A549 (cell line): ENCODE measurements around the gene HPCAL1. TPM values are rescaled to one million over a fixed set of nuclear protein-coding genes. Genes with fewer than 3 reads are reported as not detected.

ENCODE experiments used
- ATAC-seq, 2 experiments: fragments of 200-7000 bp in 1 of 2; fragments of >200 bp in 1 of 2; cut with Nextera tagmentation in 1 of 2; cut with Tn5 transposase in 1 of 2; 3 replicates each; pipeline versions ENCODE4 v1.8.0 to v1.9.1; 2018 to 2020; ENCODE audit warnings: mild to moderate bottlenecking in 1 of 2, moderate library complexity in 1 of 2
- CTCF ChIA-PET: fragments of 300-600 bp; sonication (Branson Sonifier 250); formaldehyde crosslinking; extraction: SDS; loops from one replicate; lab custom pipeline; 2021; ENCODE audit warnings: antibody characterized with exemption, inconsistent platforms; lab: Yijun Ruan, JAX
- POLR2A ChIA-PET: fragments of 350-600 bp; formaldehyde crosslinking; extraction: SDS; loops from one replicate; lab custom pipeline; 2021; ENCODE audit warnings: antibody characterized with exemption, inconsistent platforms; lab: Yijun Ruan, JAX
- DNase-seq, 2 experiments: peaks; one replicate each; pipeline versions ENCODE4 v3.0.0 to v3.0.0-alpha.2; 2011 to 2016; ENCODE audit warnings: low read depth in 1 of 2, low spot score in 1 of 2
- FAIRE-seq: peaks from 2 replicates; lab custom pipeline; 2011; peaks lifted over from hg19 to GRCh38; lab: Jason Lieb, UNC
- H3K27ac ChIP-seq, 2 experiments: fragments of >200 bp; sonication (Bioruptor Twin); formaldehyde crosslinking; 3 replicates each; pipeline ENCODE4 v1.5.1; 2016 to 2017
- H3K4me1 ChIP-seq: fragments of >200 bp; sonication (Bioruptor Twin); formaldehyde crosslinking; 3 replicates; pipeline ENCODE4 v1.6.1; 2016
- H3K4me2 ChIP-seq: fragments of >200 bp; sonication (Bioruptor Twin); formaldehyde crosslinking; 3 replicates; pipeline ENCODE4 v1.6.1; 2016
- H3K4me3 ChIP-seq: fragments of >200 bp; sonication (Bioruptor Twin); formaldehyde crosslinking; 3 replicates; pipeline ENCODE4 v1.5.1; 2016
- H3K9me3 ChIP-seq: fragments of >200 bp; sonication (Bioruptor Twin); formaldehyde crosslinking; 3 replicates; pipeline ENCODE4 v1.6.1; 2016
- BHLHE40 ChIP-seq: IDR thresholded peaks from 2 replicates; pipeline ENCODE4 v1.6.1; 2012; ENCODE audit warnings: low read depth, low read length, inconsistent platforms
- CBX2 ChIP-seq: fragments of 200-600 bp; sonication (generic); IDR thresholded peaks from 2 replicates; pipeline ENCODE4 v1.6.1; 2016; ENCODE audit warnings: low read depth, mild to moderate bottlenecking, borderline replicate concordance
- CEBPB ChIP-seq, 2 experiments: fragments of >200 bp in 1 of 2; sonication (Bioruptor Twin) in 1 of 2; formaldehyde crosslinking in 1 of 2; IDR thresholded peaks; 2 replicates each; pipeline ENCODE4 v1.6.1; 2012 to 2016
- EHF ChIP-seq: fragments of 250-450 bp; sonication (Bioruptor Pico); IDR thresholded peaks from 2 replicates; pipeline ENCODE4 v1.5.0; 2020; ENCODE audit warnings: mild to moderate bottlenecking
- EHMT2 ChIP-seq: fragments of 200-600 bp; sonication (generic); IDR thresholded peaks from 2 replicates; pipeline ENCODE4 v1.6.1; 2016; ENCODE audit warnings: antibody characterized with exemption, low read depth, mild to moderate bottlenecking, moderate library complexity
- ELK1 ChIP-seq: fragments of 150-350 bp; IDR thresholded peaks from 2 replicates; pipeline ENCODE4 v1.6.1; 2014; ENCODE audit warnings: low read depth, mild to moderate bottlenecking, low read length
- ESRRA ChIP-seq: fragments of 150-350 bp; IDR thresholded peaks from 2 replicates; pipeline ENCODE4 v1.6.1; 2014; ENCODE audit warnings: mild to moderate bottlenecking, low read length, borderline replicate concordance
- FOSB ChIP-seq: fragments of 250-450 bp; sonication (Bioruptor Pico); IDR thresholded peaks from 2 replicates; pipeline ENCODE4 v1.5.0; 2020; ENCODE audit warnings: mild to moderate bottlenecking, moderate library complexity
- GATA3 ChIP-seq: IDR thresholded peaks from 2 replicates; pipeline ENCODE4 v1.6.1; 2012; ENCODE audit warnings: borderline replicate concordance
- HDAC2 ChIP-seq: fragments of 200-600 bp; sonication (generic); IDR thresholded peaks from 2 replicates; pipeline ENCODE4 v1.6.1; 2016
- HOXB13 ChIP-seq: fragments of 250-450 bp; sonication (Bioruptor Pico); IDR thresholded peaks from 2 replicates; pipeline ENCODE4 v1.5.0; 2020; ENCODE audit warnings: low read depth, mild to moderate bottlenecking, moderate library complexity
- JUNB ChIP-seq: fragments of >200 bp; sonication (Bioruptor Twin); formaldehyde crosslinking; IDR thresholded peaks from 2 replicates; pipeline ENCODE4 v1.6.1; 2016
- KDM5A ChIP-seq: fragments of 200-600 bp; sonication (generic); IDR thresholded peaks from 2 replicates; pipeline ENCODE4 v1.6.1; 2016; ENCODE audit warnings: antibody characterized with exemption, mild to moderate bottlenecking
- MAX ChIP-seq: IDR thresholded peaks from 2 replicates; pipeline ENCODE4 v1.6.1; 2012
- NFE2L2 ChIP-seq: fragments of 150-350 bp; conservative IDR thresholded peaks from 2 replicates; pipeline ENCODE4 v1.6.1; 2014; ENCODE audit warnings: low read length
- NPAS2 ChIP-seq: fragments of 250-450 bp; sonication (Bioruptor Pico); IDR thresholded peaks from 2 replicates; pipeline ENCODE4 v1.8.0; 2022; ENCODE audit warnings: mild to moderate bottlenecking, moderate library complexity, borderline replicate concordance
- NR3C1 ChIP-seq: fragments of >200 bp; sonication (Bioruptor Twin); formaldehyde crosslinking; IDR thresholded peaks from 3 replicates; pipeline ENCODE4 v1.6.1; 2017
- PHF8 ChIP-seq: fragments of 200-600 bp; sonication (generic); IDR thresholded peaks from 2 replicates; pipeline ENCODE4 v1.6.1; 2016; ENCODE audit warnings: low read depth, mild to moderate bottlenecking, antibody characterized with exemption, moderate library complexity, borderline replicate concordance
- SMC3 ChIP-seq: fragments of >200 bp; sonication (Bioruptor Twin); formaldehyde crosslinking; IDR thresholded peaks from 3 replicates; pipeline ENCODE4 v1.6.1; 2018; ENCODE audit warnings: inconsistent platforms
- TP53 ChIP-seq: fragments of 250-450 bp; sonication (Bioruptor Pico); IDR thresholded peaks from 2 replicates; pipeline ENCODE4 v1.5.0; 2021; ENCODE audit warnings: mild to moderate bottlenecking, moderate library complexity
- ZFP36 ChIP-seq: fragments of 450-650 bp; IDR thresholded peaks from 2 replicates; pipeline ENCODE4 v1.6.1; 2014; ENCODE audit warnings: borderline replicate concordance; ENCODE audit not compliant: partially characterized antibody
- WGBS: methylation state at CpG from one replicate; pipeline ENCODE4 v1.1.6; 2017; ENCODE audit errors: missing lambda C conversion rate; 5-methylcytosine and 5-hydroxymethylcytosine counted together
- polyA plus RNA-seq, 4 experiments: library from polyadenylated mRNA; depleted of rRNA in 3 of 4; stranded (reverse); fragments of >200 nt; fragmentation: RNase III in 1 of 4; extraction: RNeasy Plus Mini Kit Qiagen cat#74134 plus additional on column Dnase treatment in 1 of 4; gene quantifications; 2 replicates in 3 of 4; 3 replicates in 1 of 4; pipeline ENCODE4 v1.2.3, GENCODE V29; 2011 to 2017
- TF ChIP-seq, protein P1 (sequence below): IDR thresholded peaks from 2 replicates; pipeline ENCODE4 v1.6.1; 2012
- TF ChIP-seq, protein P2 (sequence below): fragments of 250-450 bp; sonication (Bioruptor Pico); IDR thresholded peaks from 2 replicates; pipeline ENCODE4 v1.5.0; 2020; ENCODE audit warnings: low read depth, mild to moderate bottlenecking, moderate library complexity
- TF ChIP-seq, protein P3 (sequence below): fragments of 450-650 bp; IDR thresholded peaks from 2 replicates; pipeline ENCODE4 v1.6.1; 2014; ENCODE audit warnings: antibody characterized with exemption
- TF ChIP-seq, protein P4 (sequence below): fragments of >200 bp; sonication (Bioruptor Twin); formaldehyde crosslinking; IDR thresholded peaks from 3 replicates; pipeline ENCODE4 v1.6.1; 2016

Gene HPCAL1
- polyA plus RNA-seq, 2 of the 4 experiments (the other 2 are of a cell fraction), result 44.4 to 66.4 TPM

GRCh38 chr2:10373931-10374330 lies 71.2 kb downstream of the HPCAL1 start:
- Histone ChIP-seq H3K4me1 (no peaks in the 10 kb centered on the region; the same call in 2 of the 3 replicates), H3K9me3 (no peaks in the 10 kb centered on the region), H3K27ac (no peak overlapping the region)
- WGBS, result 98% methylated on average over 10 of the region's 10 CpGs
- no peak for DNase-seq
- TF ChIP-seq CEBPB (IDR thresholded peaks at IDR 0.05) (no peak), TP53 (no peak), GATA3 (no peak), HOXB13 (CRISPR knock-in tag) (no peak), HDAC2 (no peak), NFE2L2 (no peak), KDM5A (no peak), ZFP36 (no peak)
- TF ChIP-seq, protein P1, sequence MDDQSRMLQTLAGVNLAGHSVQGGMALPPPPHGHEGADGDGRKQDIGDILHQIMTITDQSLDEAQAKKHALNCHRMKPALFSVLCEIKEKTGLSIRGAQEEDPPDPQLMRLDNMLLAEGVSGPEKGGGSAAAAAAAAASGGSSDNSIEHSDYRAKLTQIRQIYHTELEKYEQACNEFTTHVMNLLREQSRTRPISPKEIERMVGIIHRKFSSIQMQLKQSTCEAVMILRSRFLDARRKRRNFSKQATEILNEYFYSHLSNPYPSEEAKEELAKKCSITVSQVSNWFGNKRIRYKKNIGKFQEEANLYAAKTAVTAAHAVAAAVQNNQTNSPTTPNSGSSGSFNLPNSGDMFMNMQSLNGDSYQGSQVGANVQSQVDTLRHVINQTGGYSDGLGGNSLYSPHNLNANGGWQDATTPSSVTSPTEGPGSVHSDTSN, result no peak
- TF ChIP-seq, protein P2, sequence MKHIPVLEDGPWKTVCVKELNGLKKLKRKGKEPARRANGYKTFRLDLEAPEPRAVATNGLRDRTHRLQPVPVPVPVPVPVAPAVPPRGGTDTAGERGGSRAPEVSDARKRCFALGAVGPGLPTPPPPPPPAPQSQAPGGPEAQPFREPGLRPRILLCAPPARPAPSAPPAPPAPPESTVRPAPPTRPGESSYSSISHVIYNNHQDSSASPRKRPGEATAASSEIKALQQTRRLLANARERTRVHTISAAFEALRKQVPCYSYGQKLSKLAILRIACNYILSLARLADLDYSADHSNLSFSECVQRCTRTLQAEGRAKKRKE, result no peak
- TF ChIP-seq, all 56 proteins: peak for 0
- ATAC-seq (no peak), FAIRE-seq (no peak)
- Histone ChIP-seq H3K4me3 (no peak overlapping the region), H3K4me2 (no peak overlapping the region)
- ChIA-PET CTCF (interaction anchor here (1.6 to 3.2 kb wide), 4 partner anchors 11 to 219 kb away, joined by 4 to 17 read pairs (median 6); no protein-coding TSS in a partner anchor), POLR2A (interaction anchor here (0.7 kb wide), 1 partner anchor 11 kb away, joined by 4 read pairs; no protein-coding TSS in a partner anchor)

DNA sequence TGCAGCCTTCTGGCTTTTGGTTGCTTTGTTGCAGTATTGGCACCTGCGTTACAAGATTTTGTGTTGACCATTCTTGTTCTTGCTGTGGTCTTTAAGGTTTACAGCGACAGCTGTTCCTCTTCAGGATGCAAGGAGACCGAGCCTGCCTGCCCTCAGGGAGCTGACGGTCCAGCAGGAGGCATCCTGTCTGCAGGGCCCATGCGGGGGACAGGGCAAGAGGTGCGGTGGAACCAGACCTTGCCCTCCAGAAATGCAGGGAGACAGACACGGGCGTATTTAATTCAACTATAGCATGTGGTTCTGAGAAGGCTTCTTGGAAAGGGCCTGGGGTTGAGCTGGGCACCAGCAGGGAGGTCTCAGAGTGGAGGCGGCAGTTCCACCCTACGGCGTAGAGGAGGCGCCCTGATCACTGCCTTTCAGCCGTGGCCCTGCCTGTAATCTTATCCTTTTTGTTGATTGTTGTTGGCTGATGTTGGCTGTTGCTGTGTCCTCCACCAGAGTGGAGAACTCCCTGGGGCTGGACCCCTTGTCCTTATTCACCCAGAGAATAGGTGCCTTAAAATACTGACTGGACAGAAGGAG lies 71.7 kb downstream of the HPCAL1 start:
- DNase-seq, result no peak
- 91% methylated on average over 13 of the region's 13 CpGs for WGBS
- POLR2A ChIA-PET, result interaction anchor here (0.7 kb wide), 1 partner anchor 10 kb away, joined by 4 read pairs; no protein-coding TSS in a partner anchor
- no peak overlapping the region for H3K4me3 ChIP-seq
- no peak overlapping the region for H3K27ac ChIP-seq
- H3K9me3 ChIP-seq, result no peaks in the 10 kb centered on the region
- H3K4me2 ChIP-seq, result no peak overlapping the region
- H3K4me1 ChIP-seq, result peaks cover 4% of the 10 kb centered on the region; the same call in 1 of the 3 replicates
- no peak for FAIRE-seq
- ATAC-seq, result peak in 1 of 2 experiments; percentile 43; a peak in 3 of 6 replicates
- TF ChIP-seq, protein P3, sequence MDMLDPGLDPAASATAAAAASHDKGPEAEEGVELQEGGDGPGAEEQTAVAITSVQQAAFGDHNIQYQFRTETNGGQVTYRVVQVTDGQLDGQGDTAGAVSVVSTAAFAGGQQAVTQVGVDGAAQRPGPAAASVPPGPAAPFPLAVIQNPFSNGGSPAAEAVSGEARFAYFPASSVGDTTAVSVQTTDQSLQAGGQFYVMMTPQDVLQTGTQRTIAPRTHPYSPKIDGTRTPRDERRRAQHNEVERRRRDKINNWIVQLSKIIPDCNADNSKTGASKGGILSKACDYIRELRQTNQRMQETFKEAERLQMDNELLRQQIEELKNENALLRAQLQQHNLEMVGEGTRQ, result no peak
- TF ChIP-seq JUNB (no peak), ZFP36 (no peak), EHF (CRISPR knock-in tag) (no peak), NPAS2 (no peak), NR3C1 (no peak)
- TF ChIP-seq, all 56 proteins: peak for 0
- CTCF ChIA-PET, result interaction anchor here (1.1 to 3.2 kb wide), 5 partner anchors 11 to 219 kb away, joined by 4 to 17 read pairs (median 5); no protein-coding TSS in a partner anchor

DNA sequence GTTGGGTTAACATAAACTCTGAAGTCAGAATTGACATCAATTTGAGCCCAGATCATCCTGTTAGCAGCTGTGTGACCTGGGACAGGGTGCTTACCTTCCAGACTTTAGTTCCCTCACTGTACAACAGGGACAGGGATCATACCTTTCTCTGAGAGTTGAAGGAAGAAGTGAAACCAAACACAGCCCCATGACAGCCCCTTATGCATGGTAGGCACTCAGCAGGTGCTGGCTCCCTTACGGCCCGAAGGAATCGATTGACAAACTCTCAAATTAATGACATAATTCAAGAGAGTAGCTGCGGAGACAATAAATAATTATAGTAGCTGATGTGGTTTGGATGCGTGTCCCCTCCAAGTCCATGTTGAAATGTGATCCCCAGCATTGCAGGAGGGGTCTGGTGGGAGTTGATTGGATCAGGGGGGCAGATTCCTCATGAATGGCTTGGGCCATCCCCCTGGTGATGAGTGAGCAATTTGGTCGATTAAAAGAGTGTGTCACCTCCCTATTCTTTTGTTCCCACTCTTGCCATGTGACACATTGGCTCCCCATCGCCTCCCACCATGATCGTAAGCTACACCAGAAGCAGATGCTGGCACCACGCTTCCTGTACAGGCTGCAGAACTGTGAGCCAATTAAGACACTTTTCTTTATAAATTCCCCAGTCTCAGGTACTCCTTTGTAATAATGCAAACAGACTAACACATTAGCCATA lies 73.0 kb downstream of the HPCAL1 start:
- Histone ChIP-seq H3K4me1 (peaks cover 14% of the 10 kb centered on the region), H3K27ac (no peak overlapping the region), H3K4me3 (no peak overlapping the region), H3K4me2 (no peak overlapping the region), H3K9me3 (no peaks in the 10 kb centered on the region)
- TF ChIP-seq JUNB (no peak), SMC3 (no peak), EHMT2 (no peak), BHLHE40 (no peak), MAX (no peak), CBX2 (no peak), FOSB (CRISPR knock-in tag) (no peak), ESRRA (no peak), ELK1 (no peak), HOXB13 (CRISPR knock-in tag) (no peak), PHF8 (no peak)
- TF ChIP-seq, protein P4, sequence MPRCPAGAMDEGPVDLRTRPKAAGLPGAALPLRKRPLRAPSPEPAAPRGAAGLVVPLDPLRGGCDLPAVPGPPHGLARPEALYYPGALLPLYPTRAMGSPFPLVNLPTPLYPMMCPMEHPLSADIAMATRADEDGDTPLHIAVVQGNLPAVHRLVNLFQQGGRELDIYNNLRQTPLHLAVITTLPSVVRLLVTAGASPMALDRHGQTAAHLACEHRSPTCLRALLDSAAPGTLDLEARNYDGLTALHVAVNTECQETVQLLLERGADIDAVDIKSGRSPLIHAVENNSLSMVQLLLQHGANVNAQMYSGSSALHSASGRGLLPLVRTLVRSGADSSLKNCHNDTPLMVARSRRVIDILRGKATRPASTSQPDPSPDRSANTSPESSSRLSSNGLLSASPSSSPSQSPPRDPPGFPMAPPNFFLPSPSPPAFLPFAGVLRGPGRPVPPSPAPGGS, result no peak
- TF ChIP-seq, protein P1, result no peak
- ATAC-seq (no peak), FAIRE-seq (no peak), DNase-seq (no peak)
- 88% methylated on average over 9 of the region's 9 CpGs for WGBS
- CTCF ChIA-PET, result interaction anchor here (1.0 to 3.2 kb wide), 5 partner anchors 33 to 251 kb away, joined by 3 to 17 read pairs (median 4); no protein-coding TSS in a partner anchor
- POLR2A ChIA-PET, result no interaction called here
